GM12874 (cell line): ENCODE results near the gene ZNF580.

Experiments used
- CTCF ChIP-seq: IDR thresholded peaks from 2 replicates; pipeline ENCODE4 v1.5.1; 2011; ENCODE audit warnings: low read depth, mild to moderate bottlenecking, control low read depth, low read length, moderate library complexity; ENCODE audit not compliant: insufficient read depth

ZNF580 gene

GRCh38 chr19:55660991-55661390, 20.2 kb downstream of the ZNF580 start:
- TF ChIP-seq CTCF: no peak

GRCh38 chr19:55661826-55662225, 21.0 kb downstream of the ZNF580 start:
- TF ChIP-seq CTCF: no peak

GRCh38 chr19:55663846-55664536, 23.2 kb downstream of the ZNF580 start:
- TF ChIP-seq CTCF: no peak

- TF ChIP-seq CTCF: no peak
Observed at GRCh38 chr19:55666343-55667005, 25.7 kb downstream of the ZNF580 start.

- TF ChIP-seq CTCF: no peak
Observed at GRCh38 chr19:55667006-55667381, 26.2 kb downstream of the ZNF580 start.

GRCh38 chr19:55667511-55667910, 26.7 kb downstream of the ZNF580 start:
- TF ChIP-seq CTCF: no peak

- no peak for TF ChIP-seq CTCF
Observed at GRCh38 chr19:55667958-55668357, 27.2 kb downstream of the ZNF580 start.
